ENCODE measurements around the gene RNF181.

DNA sequence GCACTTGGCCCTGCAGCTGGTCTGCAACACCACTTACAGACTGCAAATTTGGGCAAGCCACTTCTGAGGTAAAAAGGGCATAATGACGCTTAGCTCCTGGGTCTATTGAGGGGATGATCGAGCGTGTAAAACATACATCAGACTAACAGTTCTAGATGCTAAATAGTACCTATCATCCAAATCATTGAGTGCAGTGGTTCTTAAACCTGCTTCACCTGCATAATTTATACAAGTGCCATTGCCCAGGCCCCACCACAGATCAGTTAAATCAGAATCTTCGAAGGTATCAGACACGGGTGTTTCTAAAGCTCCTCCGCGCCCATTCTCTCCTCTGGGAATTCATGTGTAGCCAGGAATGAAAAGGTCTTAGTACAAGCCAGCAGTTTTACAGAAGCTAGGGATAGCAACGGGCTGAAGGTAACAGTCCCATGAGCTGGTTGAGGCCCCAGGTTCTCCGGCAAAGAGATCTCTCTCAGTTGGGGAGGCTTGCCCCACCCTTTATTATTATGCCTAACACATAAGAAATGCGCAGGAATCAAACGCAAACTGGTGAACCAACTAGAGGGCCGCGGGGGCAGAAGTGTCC is 737 bp upstream of the RNF181 start:
- TF ChIP-seq POLR2A (IDR thresholded peaks at IDR 0.05; ENCODE audit: low read length): no peak
- TF ChIP-seq GATA1 (IDR thresholded peaks at IDR 0.05; ENCODE audit: low read depth, low read length): no peak

All from erythroblast (primary cell).